Smooth muscle cell (in vitro differentiated cells): ENCODE measurements around the gene SOX15. TPM values are rescaled to one million over a fixed set of nuclear protein-coding genes. Genes with fewer than 3 reads are reported as not detected.

Experiments
- DNase-seq: peaks from one replicate; lab custom pipeline; 2025; ENCODE audit not compliant: unreplicated experiment; lab: John Stamatoyannopoulos, UW
- H2AFZ ChIP-seq: fragments of 200-600 bp; sonication (generic); 2 replicates; pipeline ENCODE4 v1.6.0; 2016; ENCODE audit warnings: antibody characterized with exemption, low read depth, mild to moderate bottlenecking
- H3F3A ChIP-seq: fragments of 200-600 bp; sonication (generic); 2 replicates; pipeline ENCODE4 v1.6.0; 2017; ENCODE audit warnings: antibody characterized with exemption, low read depth
- H3K27ac ChIP-seq: fragments of 200-600 bp; sonication (generic); 2 replicates; pipeline ENCODE4 v1.5.1; 2016; ENCODE audit warnings: low read depth, mild to moderate bottlenecking
- H3K27me3 ChIP-seq: fragments of 200-600 bp; sonication (generic); 2 replicates; pipeline ENCODE4 v1.6.1; 2016; ENCODE audit warnings: low read depth, mild to moderate bottlenecking
- H3K36me3 ChIP-seq: fragments of 200-600 bp; sonication (generic); 2 replicates; pipeline ENCODE4 v1.5.1; 2016; ENCODE audit warnings: low read depth
- H3K4me1 ChIP-seq: fragments of 200-600 bp; sonication (generic); 2 replicates; pipeline ENCODE4 v1.5.1; 2016; ENCODE audit warnings: low read depth
- H3K4me2 ChIP-seq: fragments of 200-600 bp; sonication (generic); 2 replicates; pipeline ENCODE4 v1.6.0; 2016; ENCODE audit warnings: mild to moderate bottlenecking
- H3K4me3 ChIP-seq: fragments of 200-600 bp; sonication (generic); 2 replicates; pipeline ENCODE4 v1.5.1; 2016; ENCODE audit warnings: mild to moderate bottlenecking
- H3K79me2 ChIP-seq: fragments of 200-600 bp; sonication (generic); 2 replicates; pipeline ENCODE4 v1.6.0; 2016; ENCODE audit warnings: low read depth, mild to moderate bottlenecking
- H3K9ac ChIP-seq: fragments of 200-600 bp; sonication (generic); 2 replicates; pipeline ENCODE4 v1.6.0; 2016; ENCODE audit warnings: low read depth
- H3K9me3 ChIP-seq: fragments of 200-600 bp; sonication (generic); replicated peaks from 2 replicates; pipeline ENCODE4 v1.5.1; 2016; ENCODE audit warnings: low read depth
- H4K20me1 ChIP-seq: fragments of 200-600 bp; sonication (generic); 2 replicates; pipeline ENCODE4 v1.6.0; 2016; ENCODE audit warnings: low read depth
- CTCF ChIP-seq: fragments of 200-600 bp; sonication (generic); IDR thresholded peaks from 2 replicates; pipeline ENCODE4 v1.5.1; 2017; ENCODE audit warnings: borderline replicate concordance, mild to moderate bottlenecking, antibody characterized with exemption; ENCODE audit not compliant: insufficient read depth, poor library complexity, severe bottlenecking
- WGBS: methylation state at CpG from one replicate; pipeline ENCODE4 v1.1.7; 2016; ENCODE audit warnings: low lambda C conversion rate; 5-methylcytosine and 5-hydroxymethylcytosine counted together
- polyA plus RNA-seq: library from polyadenylated mRNA; unstranded; fragments of >200 nt; fragmentation: Nextera tagmentation; extraction: Ambion mirVana; gene quantifications from 2 replicates; pipeline ENCODE4 v1.2.1, GENCODE V29; 2016
- total RNA-seq: library from RNA; depleted of rRNA; stranded (reverse); fragments of >200 nt; gene quantifications from 2 replicates; pipeline ENCODE4 v1.2.3, GENCODE V29; 2014

The SOX15 gene
- total and polyA plus RNA-seq, 2 experiments from 2014 or later, result 7.3 to 16.1 TPM

- Histone ChIP-seq H3K9me3 (no peaks in the 10 kb centered on the region), H3F3A (no peaks in the 10 kb centered on the region), H2AFZ (peak within 1 kb of the TSS; percentile 74), H3K36me3 (no peaks in the 10 kb centered on the region), H3K4me3 (peak within 1 kb of the TSS; percentile 58), H3K79me2 (no peaks in the 10 kb centered on the region), H3K27me3 (no peaks in the 10 kb centered on the region), H3K9ac (peak within 1 kb of the TSS; percentile 53), H3K4me2 (peak within 1 kb of the TSS; percentile 89), H4K20me1 (no peaks in the 10 kb centered on the region), H3K27ac (no peak within 1 kb of the TSS), H3K4me1 (peaks cover 5% of the 10 kb centered on the region)
- no peak for TF ChIP-seq CTCF
- no peak for DNase-seq
- WGBS, result 2% methylated on average over 31 of the region's 65 CpGs
Measured at GRCh38 chr17:7548585-7549400, 41.1 kb downstream of the SOX15 start, which contains the start of gene TNFSF12. Gene TNFSF12 (plus strand): TSS chr17:7549058. CDS start chr17:7549154, 96 bp downstream.

- H3K9ac ChIP-seq, result no peak overlapping the region
- no peaks in the 10 kb centered on the region for H3K36me3 ChIP-seq
- no peak overlapping the region for H3K4me3 ChIP-seq
- H3K27me3 ChIP-seq, result no peaks in the 10 kb centered on the region
- TF ChIP-seq CTCF, result no peak
- no peak overlapping the region for H3K27ac ChIP-seq
- WGBS, result 69% methylated on average over 6 of the region's 6 CpGs
- H2AFZ ChIP-seq, result no peak overlapping the region
- H3K79me2 ChIP-seq, result no peaks in the 10 kb centered on the region
- no peaks in the 10 kb centered on the region for H3F3A ChIP-seq
- H3K4me1 ChIP-seq, result peaks cover 5% of the 10 kb centered on the region
- DNase-seq, result no peak
- H4K20me1 ChIP-seq, result no peaks in the 10 kb centered on the region
- no peaks in the 10 kb centered on the region for H3K9me3 ChIP-seq
- no peak overlapping the region for H3K4me2 ChIP-seq
Measured at GRCh38 chr17:7544911-7545310, 45.0 kb downstream of the SOX15 start.

- WGBS, result 94% methylated on average over 9 of the region's 9 CpGs
- H3K27me3 ChIP-seq, result no peaks in the 10 kb centered on the region
- H3K4me2 ChIP-seq, result no peak overlapping the region
- H3K9ac ChIP-seq, result no peak overlapping the region
- no peaks in the 10 kb centered on the region for H4K20me1 ChIP-seq
- no peaks in the 10 kb centered on the region for H3K9me3 ChIP-seq
- TF ChIP-seq CTCF, result no peak
- H2AFZ ChIP-seq, result no peak overlapping the region
- no peaks in the 10 kb centered on the region for H3K4me1 ChIP-seq
- no peaks in the 10 kb centered on the region for H3K79me2 ChIP-seq
- no peaks in the 10 kb centered on the region for H3K36me3 ChIP-seq
- no peak for DNase-seq
- no peak overlapping the region for H3K4me3 ChIP-seq
- H3K27ac ChIP-seq, result no peak overlapping the region
- no peaks in the 10 kb centered on the region for H3F3A ChIP-seq
Measured at GRCh38 chr17:7541074-7541621, 48.7 kb downstream of the SOX15 start.
